Measurements from ENCODE around the gene ACKR3. TPM values are rescaled to one million over a fixed set of nuclear protein-coding genes. Genes with fewer than 3 reads are reported as not detected.

Gene ACKR3
- total and polyA plus RNA-seq, 12 donors = 1.1 to 12.8 (median 1.9) TPM

DNA sequence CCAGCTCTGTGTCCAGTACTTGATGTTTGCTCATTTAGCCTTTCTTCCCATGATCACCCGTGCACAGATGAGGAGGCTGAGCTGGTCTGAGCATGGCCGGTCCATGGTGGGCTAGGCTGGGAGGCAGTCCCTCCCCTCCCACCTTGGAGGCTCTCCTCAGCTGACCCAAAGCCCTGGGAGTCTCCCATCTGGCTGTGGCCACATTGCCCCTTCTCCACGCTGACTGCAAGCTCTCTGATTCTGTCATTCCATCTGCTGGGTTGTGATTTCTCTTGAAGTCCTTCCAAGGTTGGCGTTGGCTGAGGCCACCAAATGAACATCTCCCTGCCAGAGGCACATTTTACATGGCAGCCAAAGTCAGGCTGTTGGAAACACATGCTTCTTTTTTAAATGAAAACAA, 44.0 kb downstream of the ACKR3 start:
- H3K36me3 ChIP-seq (replicated peaks in 1 of 2) = no peaks in the 10 kb centered on the region
- no peak for DNase-seq
- intact Hi-C loops (cut with DNase I) = no loop called here
- H3K27ac ChIP-seq = no peak overlapping the region
- no peaks in the 10 kb centered on the region for H3K9me3 ChIP-seq (replicated peaks in 1 of 3)
- H3K4me1 ChIP-seq (replicated peaks in 1 of 2) = no peaks in the 10 kb centered on the region
- TF ChIP-seq POLR2A (IDR thresholded peaks at IDR 0.05) = no peak
- TF ChIP-seq, protein P1, sequence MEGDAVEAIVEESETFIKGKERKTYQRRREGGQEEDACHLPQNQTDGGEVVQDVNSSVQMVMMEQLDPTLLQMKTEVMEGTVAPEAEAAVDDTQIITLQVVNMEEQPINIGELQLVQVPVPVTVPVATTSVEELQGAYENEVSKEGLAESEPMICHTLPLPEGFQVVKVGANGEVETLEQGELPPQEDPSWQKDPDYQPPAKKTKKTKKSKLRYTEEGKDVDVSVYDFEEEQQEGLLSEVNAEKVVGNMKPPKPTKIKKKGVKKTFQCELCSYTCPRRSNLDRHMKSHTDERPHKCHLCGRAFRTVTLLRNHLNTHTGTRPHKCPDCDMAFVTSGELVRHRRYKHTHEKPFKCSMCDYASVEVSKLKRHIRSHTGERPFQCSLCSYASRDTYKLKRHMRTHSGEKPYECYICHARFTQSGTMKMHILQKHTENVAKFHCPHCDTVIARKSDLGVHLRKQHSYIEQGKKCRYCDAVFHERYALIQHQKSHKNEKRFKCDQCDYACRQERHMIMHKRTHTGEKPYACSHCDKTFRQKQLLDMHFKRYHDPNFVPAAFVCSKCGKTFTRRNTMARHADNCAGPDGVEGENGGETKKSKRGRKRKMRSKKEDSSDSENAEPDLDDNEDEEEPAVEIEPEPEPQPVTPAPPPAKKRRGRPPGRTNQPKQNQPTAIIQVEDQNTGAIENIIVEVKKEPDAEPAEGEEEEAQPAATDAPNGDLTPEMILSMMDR (IDR thresholded peaks at IDR 0.05) = no peak
- 86 to 89% (median 87%) methylated on average over 4 of the region's 4 CpGs for WGBS, 4 donors
- no peaks in the 10 kb centered on the region for H3K27me3 ChIP-seq
- no peak overlapping the region for H3K4me3 ChIP-seq

DNA sequence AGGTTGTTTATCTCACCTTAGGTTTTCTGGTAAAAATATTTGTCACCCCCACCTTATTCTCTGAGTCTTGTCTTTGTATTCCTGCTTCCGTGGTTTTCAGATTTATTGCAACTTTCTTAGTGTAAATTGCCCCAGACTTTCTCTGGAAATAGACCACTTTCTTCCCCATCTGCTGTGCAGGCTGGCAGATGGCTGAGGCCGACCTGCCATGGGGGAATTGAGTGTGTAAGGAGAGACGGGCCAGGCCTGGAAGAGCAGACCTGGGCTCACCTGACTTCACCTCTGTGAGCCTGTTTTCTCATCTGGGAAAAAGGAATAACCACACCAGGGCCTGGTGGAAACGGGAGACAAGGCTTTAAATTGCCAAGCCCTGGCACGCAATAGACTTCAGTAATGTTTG, 44.9 kb downstream of the ACKR3 start:
- Histone ChIP-seq H3K4me1 (replicated peaks in 1 of 2) (no peaks in the 10 kb centered on the region), H3K36me3 (replicated peaks in 1 of 2) (no peaks in the 10 kb centered on the region), H3K4me3 (no peak overlapping the region), H3K27ac (no peak overlapping the region), H3K9me3 (replicated peaks in 1 of 3) (no peaks in the 10 kb centered on the region), H3K27me3 (no peaks in the 10 kb centered on the region)
- intact Hi-C loops (cut with DNase I) = no loop called here
- 79 to 88% (median 88%) methylated on average over 5 of the region's 5 CpGs for WGBS, 4 donors
- no peak for DNase-seq
- TF ChIP-seq, protein P1 (IDR thresholded peaks at IDR 0.05) = no peak
- TF ChIP-seq POLR2A (IDR thresholded peaks at IDR 0.05) = no peak

DNA sequence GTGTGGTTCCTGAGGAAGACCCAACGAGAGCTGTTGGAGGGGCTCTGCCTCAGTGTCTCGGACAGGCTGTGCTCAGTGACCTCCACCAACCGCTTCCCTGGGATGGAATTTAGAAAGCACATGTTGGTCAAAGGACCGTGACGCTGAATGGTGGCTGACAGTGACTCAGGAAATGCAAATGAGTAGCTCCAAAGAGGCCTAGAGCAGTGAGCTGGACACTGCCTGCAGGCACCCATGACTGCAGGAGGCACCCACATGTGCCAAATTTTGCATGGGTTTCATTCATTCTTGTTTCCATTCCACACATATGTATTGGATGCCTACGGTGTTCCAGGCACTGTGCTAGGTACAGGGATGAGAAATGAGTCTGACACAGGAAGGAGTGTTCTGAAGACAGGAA, 46.4 kb downstream of the ACKR3 start:
- 88 to 95% (median 93%) methylated on average over 6 of the region's 6 CpGs for WGBS, 4 donors
- no peak for DNase-seq

DNA sequence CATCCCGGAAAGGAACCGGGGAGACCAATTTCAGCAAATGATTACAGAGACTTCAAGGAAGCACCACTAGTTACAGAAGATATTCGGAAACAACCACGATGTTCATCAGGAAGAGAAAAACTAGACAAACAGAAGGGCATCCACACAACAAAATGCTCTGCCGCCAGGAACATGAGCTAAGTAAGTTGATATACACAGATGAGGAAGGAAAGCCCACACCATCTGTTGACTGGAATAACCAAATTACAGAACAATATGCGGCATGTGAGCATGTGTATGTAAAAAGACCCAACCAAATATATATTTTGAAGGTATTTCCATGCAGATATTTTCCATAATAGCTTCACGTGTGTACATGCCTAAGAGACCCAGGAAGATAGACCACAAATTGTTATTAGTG, 47.0 kb downstream of the ACKR3 start:
- H3K4me3 ChIP-seq = no peak overlapping the region
- no peaks in the 10 kb centered on the region for H3K27me3 ChIP-seq
- intact Hi-C loops (cut with DNase I) = no loop called here
- TF ChIP-seq, protein P1 (IDR thresholded peaks at IDR 0.05) = no peak
- TF ChIP-seq POLR2A (IDR thresholded peaks at IDR 0.05) = no peak
- H3K9me3 ChIP-seq (replicated peaks in 1 of 3) = no peaks in the 10 kb centered on the region
- no peak for DNase-seq
- 89 to 93% (median 92%) methylated on average over 7 of the region's 7 CpGs for WGBS, 4 donors
- no peaks in the 10 kb centered on the region for H3K36me3 ChIP-seq (replicated peaks in 1 of 2)
- H3K27ac ChIP-seq = no peak overlapping the region
- no peaks in the 10 kb centered on the region for H3K4me1 ChIP-seq (replicated peaks in 1 of 2)

More for the DNA sequence above, 46.4 kb downstream of the ACKR3 start:
- H3K4me3 ChIP-seq = no peak overlapping the region
- no peaks in the 10 kb centered on the region for H3K27me3 ChIP-seq
- no peaks in the 10 kb centered on the region for H3K36me3 ChIP-seq (replicated peaks in 1 of 2)
- intact Hi-C loops (cut with DNase I) = no loop called here
- no peak overlapping the region for H3K27ac ChIP-seq
- no peaks in the 10 kb centered on the region for H3K4me1 ChIP-seq (replicated peaks in 1 of 2)
- TF ChIP-seq, protein P1 (IDR thresholded peaks at IDR 0.05) = no peak
- no peak for TF ChIP-seq POLR2A (IDR thresholded peaks at IDR 0.05)
- H3K9me3 ChIP-seq (replicated peaks in 1 of 3) = no peaks in the 10 kb centered on the region
